SK-N-SH (cell line): ENCODE data around the gene THOP1. TPM values are rescaled to one million over a fixed set of nuclear protein-coding genes. Genes with fewer than 3 reads are reported as not detected.

Experiments used
- CTCF ChIA-PET: fragments of 300-600, 350-600 bp; formaldehyde crosslinking; extraction: SDS; loops from one replicate; lab custom pipeline; 2021; lab: Yijun Ruan, JAX
- POLR2A ChIA-PET: fragments of 350-600 bp; sonication (Branson Sonifier 250); formaldehyde crosslinking; extraction: SDS; loops from one replicate; lab custom pipeline; 2020; ENCODE audit warnings: antibody characterized with exemption, inconsistent platforms; lab: Yijun Ruan, JAX
- DNase-seq: peaks from one replicate; pipeline ENCODE4 v3.0.0; 2012
- H2AFZ ChIP-seq: fragments of 200-600 bp; sonication (generic); 2 replicates; pipeline ENCODE4 v1.8.1; 2016; ENCODE audit warnings: antibody characterized with exemption, mild to moderate bottlenecking, low read depth
- H3F3A ChIP-seq: fragments of 200-600 bp; sonication (generic); replicated peaks from 2 replicates; pipeline ENCODE3; 2016; ENCODE audit warnings: antibody characterized with exemption, mild to moderate bottlenecking; ENCODE audit not compliant: insufficient read depth
- H3K27ac ChIP-seq, 2 experiments: fragments of 200-500 bp in 1 of 2; fragments of 200-600 bp in 1 of 2; sonication (Bioruptor generic) in 1 of 2; sonication (generic), shearing (Covaris generic) in 1 of 2; 2 replicates each; pipeline versions ENCODE4 v1.5.1 to v1.6.1; 2014 to 2016; ENCODE audit warnings: low read depth in 2 of 2, inconsistent platforms in 1 of 2, low read length in 1 of 2, mild to moderate bottlenecking in 1 of 2, mixed read lengths in 1 of 2
- H3K27me3 ChIP-seq: fragments of 200-600 bp; sonication (generic), shearing (Covaris generic); 2 replicates; pipeline ENCODE4 v1.6.1; 2016; ENCODE audit warnings: mixed run types; ENCODE audit not compliant: insufficient read depth
- H3K36me3 ChIP-seq, 2 experiments: fragments of 200-500 bp in 1 of 2; fragments of 200-600 bp in 1 of 2; sonication (Bioruptor generic) in 1 of 2; sonication (generic) in 1 of 2; replicated peaks in 1 of 2; 2 replicates each; pipeline versions ENCODE3 to v1.5.1; 2014 to 2016; ENCODE audit warnings: low read length in 1 of 2, mild to moderate bottlenecking in 1 of 2; ENCODE audit not compliant: insufficient read depth in 2 of 2, control insufficient read depth in 1 of 2
- H3K4me1 ChIP-seq, 2 experiments: fragments of 200-500 bp in 1 of 2; fragments of 200-600 bp in 1 of 2; sonication (Bioruptor generic) in 1 of 2; sonication (generic), shearing (Covaris generic) in 1 of 2; 2 replicates each; pipeline versions ENCODE4 v1.5.1 to v1.6.1; 2014 to 2016; ENCODE audit warnings: low read depth in 1 of 2, low read length in 1 of 2, mixed run types in 1 of 2; ENCODE audit not compliant: insufficient read depth in 2 of 2, control insufficient read depth in 1 of 2
- H3K4me2 ChIP-seq: fragments of 200-600 bp; sonication (generic), shearing (Covaris generic); 2 replicates; pipeline ENCODE4 v1.6.1; 2017; ENCODE audit warnings: mixed run types
- H3K4me3 ChIP-seq, 2 experiments: fragments of 200-500 bp in 1 of 2; fragments of 200-600 bp in 1 of 2; sonication (Bioruptor generic) in 1 of 2; sonication (generic), shearing (Covaris generic) in 1 of 2; 2 replicates each; pipeline versions ENCODE4 v1.5.1 to v1.8.1; 2014 to 2016; ENCODE audit warnings: low read depth in 2 of 2, inconsistent platforms in 1 of 2, low read length in 1 of 2, mild to moderate bottlenecking in 1 of 2, mixed read lengths in 1 of 2, moderate library complexity in 1 of 2
- H3K79me2 ChIP-seq: fragments of 200-600 bp; sonication (generic); 2 replicates; pipeline ENCODE4 v1.8.1; 2017; ENCODE audit warnings: mild to moderate bottlenecking; ENCODE audit not compliant: insufficient read depth
- H3K9ac ChIP-seq: fragments of 200-600 bp; sonication (generic); 2 replicates; pipeline ENCODE4 v1.6.1; 2017; ENCODE audit warnings: mixed run types
- H3K9me2 ChIP-seq: fragments of 200-600 bp; sonication (generic); 2 replicates; pipeline ENCODE4 v1.6.1; 2017; ENCODE audit warnings: mixed run types
- H3K9me3 ChIP-seq: fragments of 200-600 bp; sonication (generic); 2 replicates; pipeline ENCODE4 v1.6.1; 2017; ENCODE audit warnings: mixed run types, mild to moderate bottlenecking, moderate library complexity
- H4K20me1 ChIP-seq: fragments of 200-600 bp; sonication (generic); 2 replicates; pipeline ENCODE4 v1.6.1; 2017; ENCODE audit warnings: mild to moderate bottlenecking, mixed run types; ENCODE audit not compliant: insufficient read depth
- EP300 ChIP-seq, 2 experiments: IDR thresholded peaks; 2 replicates each; pipeline versions ENCODE4 v1.4.0 to v1.6.1; 2012; ENCODE audit warnings: borderline replicate concordance in 1 of 2, low read depth in 1 of 2, low read length in 1 of 2
- FOXM1 ChIP-seq: IDR thresholded peaks from 2 replicates; pipeline ENCODE4 v1.4.0; 2012; ENCODE audit warnings: low read depth, mild to moderate bottlenecking
- NRF1 ChIP-seq: IDR thresholded peaks from 2 replicates; pipeline ENCODE4 v1.6.1; 2012; ENCODE audit warnings: low read depth, mild to moderate bottlenecking, low read length
- POLR2AphosphoS5 ChIP-seq: IDR thresholded peaks from 2 replicates; pipeline ENCODE4 v1.6.1; 2012; ENCODE audit warnings: low read depth, low read length
- RXRA ChIP-seq: IDR thresholded peaks from 2 replicates; pipeline ENCODE4 v1.4.0; 2012; ENCODE audit warnings: low read depth, mild to moderate bottlenecking, borderline replicate concordance
- SMC3 ChIP-seq: IDR thresholded peaks from 2 replicates; pipeline ENCODE4 v1.6.1; 2012; ENCODE audit warnings: low read depth, low read length, improper control_type of control experiment
- YY1 ChIP-seq: IDR thresholded peaks from 2 replicates; pipeline ENCODE4 v1.4.0; 2012; ENCODE audit warnings: low read depth, mild to moderate bottlenecking
- WGBS: methylation state at CpG from one replicate; pipeline ENCODE4 v1.1.6; 2017; ENCODE audit warnings: low lambda C conversion rate; 5-methylcytosine and 5-hydroxymethylcytosine counted together
- polyA plus RNA-seq, 3 experiments: library from polyadenylated mRNA; depleted of rRNA; stranded (reverse); fragments of >200 nt; gene quantifications; 2 replicates each; pipeline ENCODE4 v1.2.3, GENCODE V29; 2012
- TF ChIP-seq, protein P1 (sequence below): fragments of 200-600 bp; sonication (generic); IDR thresholded peaks from 2 replicates; pipeline ENCODE4 v1.6.1; 2017; ENCODE audit warnings: antibody characterized with exemption, mild to moderate bottlenecking, moderate library complexity
- TF ChIP-seq, protein P2 (sequence below): fragments of 150-350 bp; IDR thresholded peaks from 2 replicates; pipeline ENCODE4 v1.6.1; 2016; ENCODE audit warnings: mild to moderate bottlenecking, low read depth, low read length

Gene THOP1
- polyA plus RNA-seq, 1 of the 3 experiments (the other 2 are of a cell fraction), result 138 TPM

DNA sequence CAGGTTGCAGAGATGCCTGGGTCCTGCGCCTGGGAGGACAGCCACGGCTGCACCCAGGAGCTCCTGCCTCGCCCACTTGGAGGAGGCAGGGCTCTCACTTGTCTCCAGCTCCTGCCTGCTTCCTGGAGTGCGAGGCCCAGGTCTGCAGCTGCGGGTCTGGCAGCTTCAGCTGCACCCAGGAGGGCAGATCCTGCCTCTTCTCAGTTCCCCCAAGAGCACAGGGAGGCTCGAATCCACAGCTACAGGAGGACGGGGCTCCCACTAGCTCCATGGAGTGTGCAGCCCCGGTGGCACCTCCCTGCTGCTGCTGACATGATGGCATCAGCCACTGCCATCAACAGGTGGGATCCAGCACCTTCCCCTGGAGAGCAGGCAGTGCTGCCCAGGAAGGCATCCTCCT is 38.8 kb downstream of the THOP1 start:
- Histone ChIP-seq H3K27me3 (no peaks in the 10 kb centered on the region), H3K36me3 (peaks cover 8 to 9% of the 10 kb centered on the region in 2 experiments), H3K4me3 (no peak overlapping the region), H3F3A (no peaks in the 10 kb centered on the region), H3K4me2 (no peak overlapping the region), H3K9ac (no peak overlapping the region), H3K4me1 (peaks cover 0 to 3% of the 10 kb centered on the region in 2 experiments; a peak in 1 of 4 replicates), H3K27ac (no peak overlapping the region), H3K9me3 (no peaks in the 10 kb centered on the region), H3K79me2 (no peaks in the 10 kb centered on the region), H2AFZ (no peak overlapping the region), H4K20me1 (no peaks in the 10 kb centered on the region), H3K9me2 (no peaks in the 10 kb centered on the region)
- TF ChIP-seq YY1 (no peak), NRF1 (no peak), FOXM1 (no peak), SMC3 (no peak), RXRA (no peak)
- TF ChIP-seq, protein P1, sequence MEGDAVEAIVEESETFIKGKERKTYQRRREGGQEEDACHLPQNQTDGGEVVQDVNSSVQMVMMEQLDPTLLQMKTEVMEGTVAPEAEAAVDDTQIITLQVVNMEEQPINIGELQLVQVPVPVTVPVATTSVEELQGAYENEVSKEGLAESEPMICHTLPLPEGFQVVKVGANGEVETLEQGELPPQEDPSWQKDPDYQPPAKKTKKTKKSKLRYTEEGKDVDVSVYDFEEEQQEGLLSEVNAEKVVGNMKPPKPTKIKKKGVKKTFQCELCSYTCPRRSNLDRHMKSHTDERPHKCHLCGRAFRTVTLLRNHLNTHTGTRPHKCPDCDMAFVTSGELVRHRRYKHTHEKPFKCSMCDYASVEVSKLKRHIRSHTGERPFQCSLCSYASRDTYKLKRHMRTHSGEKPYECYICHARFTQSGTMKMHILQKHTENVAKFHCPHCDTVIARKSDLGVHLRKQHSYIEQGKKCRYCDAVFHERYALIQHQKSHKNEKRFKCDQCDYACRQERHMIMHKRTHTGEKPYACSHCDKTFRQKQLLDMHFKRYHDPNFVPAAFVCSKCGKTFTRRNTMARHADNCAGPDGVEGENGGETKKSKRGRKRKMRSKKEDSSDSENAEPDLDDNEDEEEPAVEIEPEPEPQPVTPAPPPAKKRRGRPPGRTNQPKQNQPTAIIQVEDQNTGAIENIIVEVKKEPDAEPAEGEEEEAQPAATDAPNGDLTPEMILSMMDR, result no peak
- TF ChIP-seq, protein P2, sequence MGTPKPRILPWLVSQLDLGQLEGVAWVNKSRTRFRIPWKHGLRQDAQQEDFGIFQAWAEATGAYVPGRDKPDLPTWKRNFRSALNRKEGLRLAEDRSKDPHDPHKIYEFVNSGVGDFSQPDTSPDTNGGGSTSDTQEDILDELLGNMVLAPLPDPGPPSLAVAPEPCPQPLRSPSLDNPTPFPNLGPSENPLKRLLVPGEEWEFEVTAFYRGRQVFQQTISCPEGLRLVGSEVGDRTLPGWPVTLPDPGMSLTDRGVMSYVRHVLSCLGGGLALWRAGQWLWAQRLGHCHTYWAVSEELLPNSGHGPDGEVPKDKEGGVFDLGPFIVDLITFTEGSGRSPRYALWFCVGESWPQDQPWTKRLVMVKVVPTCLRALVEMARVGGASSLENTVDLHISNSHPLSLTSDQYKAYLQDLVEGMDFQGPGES, result no peak
- DNase-seq, result no peak
- 42% methylated on average over 4 of the region's 8 CpGs for WGBS
- CTCF ChIA-PET, result interaction anchor here (1.4 kb wide), 1 partner anchor 10 kb away, joined by 4 read pairs; no protein-coding TSS in a partner anchor
- POLR2A ChIA-PET, result no interaction called here

DNA sequence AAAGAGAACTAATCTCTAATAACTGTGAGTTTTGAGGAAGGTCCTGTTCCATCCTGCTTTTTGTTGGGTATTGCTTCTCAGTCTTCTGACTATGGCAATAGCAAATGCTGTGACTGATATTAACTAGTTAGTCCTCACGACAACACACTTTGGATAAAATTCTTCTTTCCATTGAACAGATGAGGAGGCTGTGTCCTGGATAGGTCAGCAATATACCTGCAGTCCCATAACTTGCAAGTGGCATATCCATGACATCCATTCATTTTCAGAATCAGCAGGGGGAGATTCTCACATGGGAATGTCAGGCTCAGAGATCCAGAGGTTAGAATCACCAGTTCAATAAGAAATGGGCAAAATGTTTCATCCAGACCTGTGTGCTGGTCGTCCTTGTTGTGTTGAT is 41.7 kb downstream of the THOP1 start:
- no peaks in the 10 kb centered on the region for H4K20me1 ChIP-seq
- peaks cover 8 to 12% of the 10 kb centered on the region in 2 experiments for H3K36me3 ChIP-seq
- POLR2A ChIA-PET, result no interaction called here
- H3K4me2 ChIP-seq, result no peak overlapping the region
- H3K4me3 ChIP-seq, result no peak overlapping the region; a peak in 1 of 4 replicates
- no peak for DNase-seq
- H3K79me2 ChIP-seq, result no peaks in the 10 kb centered on the region
- no peaks in the 10 kb centered on the region for H3K27me3 ChIP-seq
- H3K27ac ChIP-seq, result no peak overlapping the region
- CTCF ChIA-PET, result no interaction called here
- H3K9ac ChIP-seq, result no peak overlapping the region
- H3F3A ChIP-seq, result no peaks in the 10 kb centered on the region
- no peaks in the 10 kb centered on the region for H3K4me1 ChIP-seq
- no peaks in the 10 kb centered on the region for H3K9me3 ChIP-seq
- WGBS, result 62% methylated on average over 2 of the region's 2 CpGs
- no peak for TF ChIP-seq EP300 (IDR thresholded peaks at IDR 0.05; ENCODE audit: borderline replicate concordance in 1 of 2, low read depth in 1 of 2, low read length in 1 of 2)
- TF ChIP-seq POLR2AphosphoS5, result no peak
- H3K9me2 ChIP-seq, result no peaks in the 10 kb centered on the region
- H2AFZ ChIP-seq, result no peak overlapping the region
